DMS53 treated with DMSO at 0.1 percent for 48 hours (cell line): ENCODE data around the gene ADAMTS14.

Experiments
- DNase-seq: peaks from one replicate; lab custom pipeline; 2025; ENCODE audit not compliant: unreplicated experiment; lab: John Stamatoyannopoulos, UW

Gene ADAMTS14

DNA sequence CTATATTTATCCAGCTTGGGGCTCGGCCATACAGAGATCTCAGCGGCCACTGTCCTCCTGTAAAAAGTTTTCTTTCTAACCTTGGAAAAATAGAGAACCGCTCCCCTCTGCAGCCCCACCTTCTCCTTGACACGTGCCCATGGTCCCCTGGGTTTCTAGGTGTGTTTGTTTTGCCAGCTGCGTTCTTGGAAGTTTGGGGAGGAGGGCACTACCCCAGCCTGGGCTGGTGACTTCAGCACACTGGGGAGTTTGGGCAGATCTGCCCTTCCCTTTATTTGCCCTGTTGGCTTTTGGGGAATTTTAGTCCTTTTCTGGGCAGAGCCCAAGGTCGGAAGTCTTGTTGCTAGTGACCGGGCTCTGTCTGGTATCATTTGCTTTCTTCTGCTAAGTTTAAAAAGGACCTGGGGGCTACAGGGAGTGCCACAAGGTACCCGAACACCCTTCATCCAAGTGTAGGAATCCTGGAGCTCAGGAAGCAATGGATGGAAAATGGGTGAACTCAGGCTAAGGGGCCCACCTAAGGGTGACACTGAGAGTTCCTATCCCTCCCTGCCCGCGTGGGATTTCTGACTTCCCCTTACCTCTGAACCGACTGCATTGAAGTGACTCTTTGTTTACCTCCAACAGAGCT lies 1.7 kb downstream of the ADAMTS14 start:
- DNase-seq: no peak

DNA sequence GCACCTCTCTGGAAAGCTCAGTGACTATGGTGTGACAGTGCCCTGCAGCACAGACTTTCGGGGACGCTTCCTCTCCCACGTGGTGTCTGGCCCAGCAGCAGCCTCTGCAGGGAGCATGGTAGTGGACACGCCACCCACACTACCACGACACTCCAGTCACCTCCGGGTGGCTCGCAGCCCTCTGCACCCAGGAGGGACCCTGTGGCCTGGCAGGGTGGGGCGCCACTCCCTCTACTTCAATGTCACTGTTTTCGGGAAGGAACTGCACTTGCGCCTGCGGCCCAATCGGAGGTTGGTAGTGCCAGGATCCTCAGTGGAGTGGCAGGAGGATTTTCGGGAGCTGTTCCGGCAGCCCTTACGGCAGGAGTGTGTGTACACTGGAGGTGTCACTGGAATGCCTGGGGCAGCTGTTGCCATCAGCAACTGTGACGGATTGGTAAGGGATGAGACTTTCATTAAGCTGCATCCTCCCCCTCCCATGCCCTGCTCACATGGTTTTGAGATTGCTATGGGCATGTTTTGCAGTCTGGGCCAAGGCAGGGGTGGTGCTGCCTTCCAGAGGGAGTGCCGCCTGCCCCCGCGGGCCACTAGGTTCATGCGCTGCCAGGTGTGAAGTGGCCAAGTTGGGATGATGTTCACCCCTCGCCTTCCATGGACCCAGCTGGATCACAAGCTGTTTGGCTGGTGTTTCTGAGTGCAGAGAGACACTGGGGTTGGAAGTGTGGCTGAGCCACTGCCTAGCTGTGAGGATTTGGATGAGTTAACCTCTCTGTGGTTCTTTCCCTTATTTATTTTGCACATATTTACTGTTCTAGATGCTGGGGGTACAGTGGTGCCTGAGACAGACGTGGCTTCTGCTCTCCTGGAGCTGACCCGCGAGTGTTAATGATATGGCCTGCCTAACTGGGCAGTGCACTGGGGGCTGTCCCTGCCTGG lies 2.5 kb downstream of the ADAMTS14 start:
- no peak for DNase-seq

DNA sequence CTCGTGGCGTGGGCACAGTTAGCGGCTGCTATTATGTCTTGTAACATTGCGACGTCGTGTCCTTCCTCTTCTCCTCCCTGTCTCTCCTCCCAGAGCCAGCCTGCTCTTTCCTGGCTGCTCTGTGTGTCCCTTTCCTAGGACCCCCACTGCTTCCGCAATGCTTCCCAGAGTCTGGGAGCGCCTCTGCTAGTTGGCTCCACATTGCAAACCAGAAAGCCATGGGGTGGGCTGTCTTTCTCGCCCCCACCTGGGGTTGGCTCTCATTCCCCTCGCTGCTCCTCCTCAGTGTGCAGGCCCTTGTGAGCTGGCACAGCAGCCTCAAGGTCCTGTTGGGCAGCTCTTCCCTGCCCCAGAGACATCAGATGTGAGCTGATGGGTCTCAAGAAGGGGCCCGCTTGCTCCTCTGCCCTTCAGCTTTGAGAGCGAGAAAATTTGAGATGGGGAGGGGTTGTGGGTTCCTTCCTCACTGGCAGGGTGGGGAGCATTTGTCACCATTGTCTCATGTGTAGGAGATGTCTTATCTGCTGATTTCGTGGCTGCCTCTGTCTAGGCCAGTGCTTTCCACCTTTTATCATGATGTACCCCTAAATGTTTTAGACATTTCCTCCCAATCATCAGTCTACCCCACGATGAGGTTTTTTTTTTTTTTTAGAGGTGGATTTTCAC lies 3.3 kb downstream of the ADAMTS14 start:
- no peak for DNase-seq

GRCh38 chr10:70676511-70676910 lies 4.2 kb downstream of the ADAMTS14 start:
- DNase-seq: no peak

DNA sequence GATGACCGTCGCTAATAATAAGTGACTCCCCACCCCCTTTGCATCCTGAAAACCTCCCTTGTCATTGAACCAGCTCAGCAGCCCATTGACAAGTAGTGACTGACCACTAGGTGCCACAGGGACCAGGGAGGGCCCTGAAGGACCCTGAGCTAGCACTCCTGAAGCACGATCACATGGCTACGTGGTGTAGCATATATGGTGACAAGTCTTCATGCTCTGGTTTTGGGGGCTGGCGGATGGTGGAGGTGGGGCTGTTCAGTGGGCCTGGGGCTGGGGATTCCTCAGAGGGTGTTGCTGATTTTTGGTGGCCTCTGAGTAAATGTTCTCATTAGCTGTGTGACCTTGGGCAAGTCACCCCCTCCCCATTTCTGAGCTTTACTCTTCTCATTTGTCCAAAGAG lies 4.7 kb downstream of the ADAMTS14 start:
- no peak for DNase-seq

DNA sequence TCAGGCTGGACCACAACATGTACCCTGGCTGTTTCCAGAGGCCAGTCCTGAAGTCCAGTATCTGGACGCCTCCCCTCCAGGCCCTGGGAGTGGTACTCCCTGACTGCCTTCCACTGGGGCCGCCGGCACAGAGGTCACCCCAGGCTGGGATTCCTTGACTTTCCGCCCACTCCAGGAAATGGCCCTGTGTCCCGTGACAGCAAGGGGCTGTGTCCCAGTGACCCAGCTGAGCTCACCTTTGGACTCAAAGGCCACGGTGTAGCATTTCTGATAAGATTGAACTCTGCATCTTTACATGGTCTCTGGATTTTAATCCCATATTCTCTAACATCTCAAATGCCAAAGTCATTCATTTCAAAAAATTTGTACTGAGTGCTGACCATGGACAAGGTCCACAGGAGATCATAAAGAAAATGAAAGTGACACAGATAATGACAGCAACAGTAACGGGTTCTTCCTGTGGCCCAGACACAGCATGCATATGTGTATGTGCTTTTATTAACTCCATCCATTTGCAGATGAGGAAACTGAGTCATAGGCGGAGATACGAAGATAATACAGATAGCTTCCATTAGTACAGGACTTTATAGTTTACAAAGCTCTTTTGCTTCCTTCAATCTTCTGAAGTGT lies 5.4 kb downstream of the ADAMTS14 start:
- no peak for DNase-seq

- no peak for DNase-seq
These were observed 5.9 kb downstream of the ADAMTS14 start for GRCh38 chr10:70678250-70678635.

DNA sequence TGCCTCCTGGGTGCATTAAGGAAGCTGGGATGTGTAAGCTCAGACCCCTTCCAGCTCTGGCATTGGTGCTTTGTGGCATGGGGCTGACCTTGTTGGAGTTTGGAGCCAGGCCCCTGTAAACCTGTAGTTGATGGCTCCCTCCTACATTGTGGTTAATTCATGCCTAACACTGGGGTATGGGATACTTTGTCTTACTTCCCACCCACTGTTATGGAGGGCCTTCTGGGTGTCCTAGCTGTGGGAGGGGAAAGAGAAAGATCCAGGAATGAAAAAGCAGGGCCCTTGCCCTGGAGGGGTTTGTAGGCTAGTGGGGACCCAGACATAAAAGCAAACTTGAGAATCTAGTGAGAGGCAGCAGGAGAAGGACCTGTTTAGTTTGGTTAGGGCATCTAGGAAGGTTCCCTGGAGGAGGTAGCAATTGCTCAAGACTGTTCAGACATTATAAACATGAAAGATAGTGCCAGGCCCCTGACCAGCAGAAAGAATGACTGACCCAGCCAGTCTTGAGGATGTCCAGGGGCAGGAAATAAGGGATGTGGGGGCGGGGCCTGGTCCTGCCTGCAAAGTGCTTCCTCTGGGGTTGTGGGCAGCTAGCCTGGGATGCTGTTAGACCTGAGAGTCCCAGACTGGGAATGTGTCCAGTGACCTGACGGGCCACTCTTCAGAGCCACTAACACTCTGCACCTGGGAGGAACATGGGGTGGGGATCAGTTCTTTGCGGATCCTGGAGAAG lies 6.6 kb downstream of the ADAMTS14 start:
- no peak for DNase-seq

DNA sequence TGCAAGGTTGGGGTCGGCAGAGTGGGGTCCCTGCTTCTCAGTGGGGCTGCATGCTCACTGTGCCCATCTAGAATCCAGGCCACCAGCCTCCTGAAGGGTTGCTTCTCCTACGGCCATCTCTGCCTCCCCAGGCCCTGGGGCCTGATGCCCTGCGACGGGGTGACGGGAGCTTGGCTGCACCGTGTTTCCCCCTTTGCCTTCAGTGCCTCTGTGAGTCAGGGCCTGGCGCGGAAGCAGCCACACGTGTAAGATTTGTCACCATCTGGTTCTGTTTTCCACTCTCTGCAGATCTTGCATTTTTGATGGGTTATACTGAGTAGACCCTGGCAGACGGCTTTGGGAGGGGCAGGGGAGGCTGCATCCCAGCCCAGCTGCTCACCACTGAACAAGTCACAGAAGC lies 7.2 kb downstream of the ADAMTS14 start:
- DNase-seq: no peak

GRCh38 chr10:70680899-70681730 lies 8.8 kb downstream of the ADAMTS14 start:
- no peak for DNase-seq

DNA sequence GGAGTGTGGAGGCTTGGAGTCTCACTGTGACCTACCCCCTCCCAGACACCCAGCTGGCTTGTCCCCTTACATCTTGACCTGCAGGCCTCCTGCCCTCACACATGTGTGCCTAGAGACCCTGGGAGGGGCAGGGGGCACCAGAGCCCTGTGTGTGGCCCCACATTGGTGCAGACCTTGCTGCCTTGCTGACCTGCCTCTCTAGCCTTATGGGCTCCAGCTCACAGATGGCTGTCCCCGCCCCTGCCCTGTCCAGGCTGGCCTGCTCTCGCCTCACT lies 9.4 kb downstream of the ADAMTS14 start:
- DNase-seq: no peak

GRCh38 chr10:70682920-70683600 lies 10.8 kb downstream of the ADAMTS14 start:
- no peak for DNase-seq

- DNase-seq: no peak
These were observed 11.3 kb downstream of the ADAMTS14 start for GRCh38 chr10:70683601-70683934.

GRCh38 chr10:70683940-70684339 lies 11.6 kb downstream of the ADAMTS14 start:
- DNase-seq: no peak

GRCh38 chr10:70684374-70684773 lies 12.1 kb downstream of the ADAMTS14 start:
- no peak for DNase-seq

- DNase-seq: no peak
These were observed 12.6 kb downstream of the ADAMTS14 start for GRCh38 chr10:70684839-70685454.

DNA sequence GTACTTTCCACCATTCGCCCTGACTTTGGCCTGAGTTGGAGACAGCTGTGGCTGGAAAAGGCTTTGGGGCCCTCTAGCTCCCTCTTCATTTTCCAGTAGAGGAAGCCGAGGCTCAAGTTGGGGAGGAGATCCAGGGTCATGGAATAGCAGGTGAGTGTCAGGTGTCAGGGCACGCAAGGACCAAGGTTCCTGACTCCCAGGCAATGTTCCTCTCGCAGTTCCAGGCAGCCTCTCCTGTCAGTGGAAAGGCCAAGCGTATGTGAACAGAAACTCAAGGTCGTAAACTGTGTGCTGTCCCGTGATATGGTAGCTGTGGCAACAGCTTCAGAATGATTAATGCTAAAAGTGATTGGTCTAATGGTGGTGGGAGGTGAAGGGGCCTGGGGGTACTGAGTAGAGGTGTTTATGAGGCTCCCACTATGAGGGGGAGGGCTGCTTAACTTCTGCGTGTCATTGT lies 13.2 kb downstream of the ADAMTS14 start:
- DNase-seq: no peak

- DNase-seq: no peak
These were observed 16.5 kb downstream of the ADAMTS14 start for GRCh38 chr10:70688828-70689227.

DNA sequence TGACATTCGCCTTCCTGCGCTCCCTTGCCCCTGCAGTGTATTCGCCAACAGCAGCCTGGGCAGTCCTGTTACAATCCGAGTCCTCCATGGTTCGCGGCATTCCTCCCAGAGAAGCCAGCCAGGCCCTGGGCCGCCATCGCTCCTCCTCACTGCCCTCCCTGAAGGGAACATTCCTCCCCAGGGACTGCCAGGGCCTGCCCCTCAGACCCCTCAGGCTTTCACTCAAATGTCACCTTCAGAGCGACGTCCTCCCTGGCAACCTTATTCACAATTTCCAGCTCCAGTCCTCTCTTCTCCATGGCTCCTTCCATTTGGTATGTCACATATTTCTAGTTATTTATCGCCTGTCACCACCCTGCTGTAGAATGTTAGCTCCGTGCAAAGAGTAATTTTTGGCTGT lies 17.4 kb downstream of the ADAMTS14 start:
- DNase-seq: no peak
